Fibroblast of lung (primary cell): ENCODE data around the gene ZNF587.
"Not testable (repeated sequence)": the region's sequence is repeated elsewhere in the genome, so short reads cannot be mapped to it uniquely, and the experiment has no call there.

Experiments used
- EZH2 ChIP-seq: IDR thresholded peaks from 2 replicates; pipeline ENCODE4 v1.5.1; 2012; ENCODE audit warnings: low read length, control low read depth, mild to moderate bottlenecking; ENCODE audit errors: missing control alignments
- TF ChIP-seq, protein P1 (sequence below), 2 donors: IDR thresholded peaks in 1 of 2; conservative IDR thresholded peaks in 1 of 2; 1 replicate in 1 of 2; 2 replicates in 1 of 2; pipeline ENCODE4 v1.5.1; 2011 to 2012; ENCODE audit warnings: low read length in 2 of 2, control low read depth in 1 of 2, inconsistent platforms in 1 of 2, low read depth in 1 of 2, mild to moderate bottlenecking in 1 of 2

DNA sequence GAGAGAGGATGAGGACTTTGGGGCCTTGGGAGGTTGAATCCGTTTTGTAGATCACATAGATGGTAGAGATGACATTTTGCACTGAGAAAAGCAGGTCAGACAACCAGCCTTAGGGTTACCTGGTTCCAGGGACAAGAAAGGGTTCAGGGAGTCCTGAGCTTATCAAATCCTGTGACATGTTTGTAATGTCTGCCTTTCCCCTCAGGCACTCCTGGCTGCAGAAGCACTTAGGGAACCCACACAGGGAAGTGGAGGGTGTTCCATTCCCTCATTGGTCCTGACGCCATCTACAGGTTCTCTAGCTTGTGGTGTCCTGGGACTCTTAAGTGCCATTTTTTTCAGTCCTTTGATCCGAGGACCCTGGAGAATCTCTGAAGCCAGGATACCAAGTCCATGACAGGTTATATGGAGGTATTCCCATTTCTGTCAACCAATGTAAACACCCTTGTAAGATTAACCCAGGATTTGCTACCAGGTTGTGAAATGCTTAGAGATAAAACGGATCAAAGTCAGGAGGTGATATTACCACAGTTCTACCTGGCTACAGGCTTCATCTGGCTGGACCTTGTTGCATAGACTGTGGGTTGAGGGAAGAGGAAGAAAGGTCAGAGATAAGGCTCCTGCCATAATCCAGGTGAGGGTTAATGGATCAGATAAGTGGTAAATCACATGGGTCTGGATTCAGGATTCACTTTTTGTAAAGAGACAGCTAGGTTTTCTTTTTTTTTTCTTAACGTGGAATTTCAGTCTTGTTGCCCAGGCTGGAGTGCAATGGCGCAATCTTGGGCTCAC, 2.3 kb downstream of the ZNF587 start:
- TF ChIP-seq, protein P1, sequence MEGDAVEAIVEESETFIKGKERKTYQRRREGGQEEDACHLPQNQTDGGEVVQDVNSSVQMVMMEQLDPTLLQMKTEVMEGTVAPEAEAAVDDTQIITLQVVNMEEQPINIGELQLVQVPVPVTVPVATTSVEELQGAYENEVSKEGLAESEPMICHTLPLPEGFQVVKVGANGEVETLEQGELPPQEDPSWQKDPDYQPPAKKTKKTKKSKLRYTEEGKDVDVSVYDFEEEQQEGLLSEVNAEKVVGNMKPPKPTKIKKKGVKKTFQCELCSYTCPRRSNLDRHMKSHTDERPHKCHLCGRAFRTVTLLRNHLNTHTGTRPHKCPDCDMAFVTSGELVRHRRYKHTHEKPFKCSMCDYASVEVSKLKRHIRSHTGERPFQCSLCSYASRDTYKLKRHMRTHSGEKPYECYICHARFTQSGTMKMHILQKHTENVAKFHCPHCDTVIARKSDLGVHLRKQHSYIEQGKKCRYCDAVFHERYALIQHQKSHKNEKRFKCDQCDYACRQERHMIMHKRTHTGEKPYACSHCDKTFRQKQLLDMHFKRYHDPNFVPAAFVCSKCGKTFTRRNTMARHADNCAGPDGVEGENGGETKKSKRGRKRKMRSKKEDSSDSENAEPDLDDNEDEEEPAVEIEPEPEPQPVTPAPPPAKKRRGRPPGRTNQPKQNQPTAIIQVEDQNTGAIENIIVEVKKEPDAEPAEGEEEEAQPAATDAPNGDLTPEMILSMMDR (conservative IDR thresholded peaks at IDR 0.05 in 1 of 2, IDR thresholded peaks at IDR 0.05 in 1 of 2; ENCODE audit: low read depth in 1 of 2, low read length in 2 of 2), result not testable (repeated sequence)
- TF ChIP-seq EZH2, result not testable (repeated sequence)
